ENCODE measurements around the gene TLE2. TPM values are rescaled to one million over a fixed set of nuclear protein-coding genes. Genes with fewer than 3 reads are reported as not detected.
"Not testable (repeated sequence)": the region's sequence is repeated elsewhere in the genome, so short reads cannot be mapped to it uniquely, and the experiment has no call there.

TLE2 gene
- total and polyA plus RNA-seq, 4 experiments from 2014 or later, result 5.5 to 23.1 (median 14.0) TPM

GRCh38 chr19:3015126-3016057 lies 13.7 kb downstream of the TLE2 start:
- Histone ChIP-seq H3K4me3 (ENCODE audit: low read length in 2 of 2) (no peak overlapping the region), H3K36me3 (ENCODE audit: insufficient read depth, low read length) (no peaks in the 10 kb centered on the region), H3K9me3 (ENCODE audit: control insufficient read depth in 1 of 2, low read length in 2 of 2) (no peaks in the 10 kb centered on the region), H3K4me1 (ENCODE audit: insufficient read depth, low read length) (no peaks in the 10 kb centered on the region), H3K27ac (ENCODE audit: low read depth, low read length) (no peak overlapping the region), H3K27me3 (ENCODE audit: insufficient read depth, low read length) (no peaks in the 10 kb centered on the region)
- peaks cover 4 to 5% of the 10 kb centered on the region in 2 donors for H3K36me3 Mint-ChIP-seq
- H3K9me3 Mint-ChIP-seq, result no peaks in the 10 kb centered on the region
- peak overlapping the region in 1 of 7 donors; percentile 64 for H3K27ac Mint-ChIP-seq
- ChIA-PET CTCF (ENCODE audit: partially characterized antibody) (no interaction called here), POLR2A (ENCODE audit: partially characterized antibody) (no interaction called here)
- no peak overlapping the region for H3K4me3 Mint-ChIP-seq
- intact Hi-C loops (cut with micrococcal nuclease), result no loop called here
- H3K27me3 Mint-ChIP-seq, result no peaks in the 10 kb centered on the region
- no peak for DNase-seq
- no peaks in the 10 kb centered on the region for H3K4me1 Mint-ChIP-seq

- intact Hi-C loops (cut with micrococcal nuclease), result no loop called here
- Mint-ChIP-seq H3K4me3 (no peak overlapping the region), H3K27ac (no peak overlapping the region), H3K9me3 (no peaks in the 10 kb centered on the region), H3K4me1 (no peaks in the 10 kb centered on the region), H3K36me3 (peaks cover 4 to 6% of the 10 kb centered on the region in 2 donors), H3K27me3 (no peaks in the 10 kb centered on the region)
- POLR2A ChIA-PET (ENCODE audit: partially characterized antibody), result no interaction called here
- H3K27me3 ChIP-seq (ENCODE audit: insufficient read depth, low read length), result no peaks in the 10 kb centered on the region
- H3K4me1 ChIP-seq (ENCODE audit: insufficient read depth, low read length), result no peaks in the 10 kb centered on the region
- CTCF ChIA-PET (ENCODE audit: partially characterized antibody), result interaction anchor here (0.6 kb wide), 1 partner anchor 34 kb away, joined by 3 read pairs; no protein-coding TSS in a partner anchor
- H3K4me3 ChIP-seq (ENCODE audit: low read length in 2 of 2), result no peak overlapping the region
- H3K9me3 ChIP-seq (ENCODE audit: control insufficient read depth in 1 of 2, low read length in 2 of 2), result no peaks in the 10 kb centered on the region
- no peak for DNase-seq
- H3K27ac ChIP-seq (ENCODE audit: low read depth, low read length), result no peak overlapping the region
- H3K36me3 ChIP-seq (ENCODE audit: insufficient read depth, low read length), result no peaks in the 10 kb centered on the region
These were observed 14.9 kb downstream of the TLE2 start for GRCh38 chr19:3014135-3014534.

DNA sequence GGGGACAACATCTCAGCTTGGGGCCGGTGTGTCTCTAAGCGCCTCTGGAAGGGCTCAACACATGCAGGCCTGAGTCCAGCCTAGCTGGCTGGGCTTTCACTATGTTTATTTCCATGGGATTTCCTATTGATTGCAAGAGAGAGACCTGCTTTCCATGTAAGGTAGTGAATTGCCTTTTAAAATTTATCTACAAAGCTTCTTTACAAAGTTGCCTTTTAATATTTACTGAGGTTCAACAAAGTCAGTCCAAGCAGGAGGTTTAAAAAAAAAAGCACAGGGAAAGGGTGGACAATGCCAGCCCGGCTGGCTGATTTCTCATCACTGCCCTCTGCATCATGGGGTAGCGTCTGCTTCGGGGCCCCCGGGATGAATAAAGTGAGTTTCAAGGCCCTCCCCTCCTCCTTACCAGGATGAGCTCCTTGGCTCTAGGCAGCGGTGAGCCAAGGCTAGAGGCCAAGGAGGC lies 15.8 kb downstream of the TLE2 start:
- H3K4me1 Mint-ChIP-seq, result no peaks in the 10 kb centered on the region
- POLR2A ChIA-PET (ENCODE audit: partially characterized antibody), result no interaction called here
- CTCF ChIA-PET (ENCODE audit: partially characterized antibody), result interaction anchor here (0.6 to 1.2 kb wide), 2 partner anchors 33 to 62 kb away, joined by 3 to 4 read pairs; no protein-coding TSS in a partner anchor

GRCh38 chr19:3012621-3013262 lies 16.3 kb downstream of the TLE2 start:
- Histone ChIP-seq H3K27ac (ENCODE audit: low read depth, low read length) (no peak overlapping the region), H3K36me3 (ENCODE audit: insufficient read depth, low read length) (no peaks in the 10 kb centered on the region), H3K27me3 (ENCODE audit: insufficient read depth, low read length) (no peaks in the 10 kb centered on the region), H3K4me1 (ENCODE audit: insufficient read depth, low read length) (no peaks in the 10 kb centered on the region), H3K9me3 (ENCODE audit: control insufficient read depth in 1 of 2, low read length in 2 of 2) (no peaks in the 10 kb centered on the region), H3K4me3 (ENCODE audit: low read length in 2 of 2) (no peak overlapping the region)
- Mint-ChIP-seq H3K27ac (peak overlapping the region in 1 of 7 donors; percentile 13), H3K4me1 (no peaks in the 10 kb centered on the region), H3K9me3 (no peaks in the 10 kb centered on the region), H3K36me3 (peaks cover 4 to 8% of the 10 kb centered on the region in 2 donors), H3K4me3 (no peak overlapping the region), H3K27me3 (no peaks in the 10 kb centered on the region)
- no peak for DNase-seq
- intact Hi-C loops (cut with micrococcal nuclease), result no loop called here
- ChIA-PET POLR2A (ENCODE audit: partially characterized antibody) (no interaction called here), CTCF (ENCODE audit: partially characterized antibody) (interaction anchor here (1.2 kb wide), 1 partner anchor 62 kb away, joined by 4 read pairs; no protein-coding TSS in a partner anchor)

More for the DNA sequence above, 15.8 kb downstream of the TLE2 start:
- H3K27me3 ChIP-seq (ENCODE audit: insufficient read depth, low read length), result no peaks in the 10 kb centered on the region
- H3K27me3 Mint-ChIP-seq, result no peaks in the 10 kb centered on the region
- H3K27ac Mint-ChIP-seq, result peak overlapping the region in 1 of 7 donors; percentile 13
- no peaks in the 10 kb centered on the region for H3K9me3 ChIP-seq (ENCODE audit: control insufficient read depth in 1 of 2, low read length in 2 of 2)
- no peaks in the 10 kb centered on the region for H3K9me3 Mint-ChIP-seq
- H3K36me3 Mint-ChIP-seq, result peaks cover 4 to 6% of the 10 kb centered on the region in 2 donors
- no peak overlapping the region for H3K4me3 ChIP-seq (ENCODE audit: low read length in 2 of 2)
- H3K4me3 Mint-ChIP-seq, result no peak overlapping the region
- H3K27ac ChIP-seq (ENCODE audit: low read depth, low read length), result no peak overlapping the region
- no peaks in the 10 kb centered on the region for H3K4me1 ChIP-seq (ENCODE audit: insufficient read depth, low read length)
- DNase-seq, result no peak
- no peaks in the 10 kb centered on the region for H3K36me3 ChIP-seq (ENCODE audit: insufficient read depth, low read length)
- intact Hi-C loops (cut with micrococcal nuclease), result no loop called here

- H3K27me3 Mint-ChIP-seq; H3K4me1 ChIP-seq (ENCODE audit: insufficient read depth, low read length); H3K27ac ChIP-seq (ENCODE audit: low read depth, low read length); H3K9me3 ChIP-seq (ENCODE audit: control insufficient read depth in 1 of 2, low read length in 2 of 2); H3K4me1 Mint-ChIP-seq; H3K9me3 Mint-ChIP-seq; H3K4me3 Mint-ChIP-seq; CTCF ChIA-PET (ENCODE audit: partially characterized antibody); DNase-seq; intact Hi-C loops (cut with micrococcal nuclease); H3K4me3 ChIP-seq (ENCODE audit: low read length in 2 of 2); POLR2A ChIA-PET (ENCODE audit: partially characterized antibody); H3K36me3 ChIP-seq (ENCODE audit: insufficient read depth, low read length); H3K27me3 ChIP-seq (ENCODE audit: insufficient read depth, low read length): not testable (repeated sequence)
- H3K27ac Mint-ChIP-seq, result peak overlapping the region in 2 of 7 donors; percentile 24 to 48
- peaks cover 4 to 10% of the 10 kb centered on the region in 2 donors for H3K36me3 Mint-ChIP-seq
These were observed 17.0 kb downstream of the TLE2 start for GRCh38 chr19:3012059-3012458.

DNA sequence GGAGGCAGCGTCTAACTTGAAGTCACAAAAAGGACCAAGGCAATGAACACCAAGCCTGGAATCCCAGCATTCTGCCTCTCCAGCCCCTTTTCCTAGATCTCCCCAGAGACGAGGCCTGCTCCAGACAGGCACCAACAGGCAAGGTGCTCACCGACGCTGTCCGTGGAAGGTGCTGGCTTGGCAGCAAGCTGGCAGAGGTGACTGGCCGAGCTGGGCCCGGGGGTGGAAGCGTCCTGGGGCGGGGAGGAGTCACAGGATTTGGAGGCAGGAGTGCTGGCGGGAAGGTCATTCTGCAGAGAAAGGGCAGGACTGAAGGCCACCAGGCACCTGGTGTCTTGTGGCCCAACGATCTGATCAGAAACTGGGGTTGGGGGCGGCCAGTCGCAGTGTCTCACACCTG lies 18.2 kb downstream of the TLE2 start:
- H3K36me3 Mint-ChIP-seq, result peaks cover 4 to 10% of the 10 kb centered on the region in 2 donors
- DNase-seq, result no peak
- ChIA-PET POLR2A (ENCODE audit: partially characterized antibody) (no interaction called here), CTCF (ENCODE audit: partially characterized antibody) (no interaction called here)
- H3K27ac Mint-ChIP-seq, result no peak overlapping the region
- intact Hi-C loops (cut with micrococcal nuclease), result no loop called here
- H3K4me1 ChIP-seq (ENCODE audit: insufficient read depth, low read length), result no peaks in the 10 kb centered on the region
- no peak overlapping the region for H3K4me3 Mint-ChIP-seq
- no peaks in the 10 kb centered on the region for H3K4me1 Mint-ChIP-seq
- H3K4me3 ChIP-seq (ENCODE audit: low read length in 2 of 2), result no peak overlapping the region
- H3K9me3 Mint-ChIP-seq, result no peaks in the 10 kb centered on the region
- no peak overlapping the region for H3K27ac ChIP-seq (ENCODE audit: low read depth, low read length)
- no peaks in the 10 kb centered on the region for H3K36me3 ChIP-seq (ENCODE audit: insufficient read depth, low read length)
- no peaks in the 10 kb centered on the region for H3K27me3 ChIP-seq (ENCODE audit: insufficient read depth, low read length)
- H3K27me3 Mint-ChIP-seq, result no peaks in the 10 kb centered on the region
- H3K9me3 ChIP-seq (ENCODE audit: control insufficient read depth in 1 of 2, low read length in 2 of 2), result no peaks in the 10 kb centered on the region

DNA sequence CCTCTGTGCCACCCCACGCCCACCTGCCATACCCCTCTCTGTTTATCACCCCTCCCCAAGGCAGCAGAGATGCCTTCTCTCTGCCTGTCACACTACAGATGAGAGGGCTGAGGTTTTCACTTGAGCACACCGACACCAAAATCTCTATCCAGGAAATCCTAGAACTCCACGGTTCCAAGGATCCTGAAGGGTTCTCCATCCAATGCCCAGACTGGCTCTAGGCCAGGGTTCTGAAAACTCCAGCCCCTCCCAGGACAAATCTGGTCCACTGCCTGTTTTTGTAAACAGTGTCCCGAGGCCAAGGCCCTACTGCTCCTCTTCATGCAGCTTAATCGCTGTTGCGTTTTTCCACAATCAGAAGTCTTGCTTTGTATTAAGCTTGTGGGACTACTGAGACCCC lies 20.1 kb downstream of the TLE2 start:
- no peaks in the 10 kb centered on the region for H3K27me3 ChIP-seq (ENCODE audit: insufficient read depth, low read length)
- H3K9me3 Mint-ChIP-seq, result no peaks in the 10 kb centered on the region
- no peak overlapping the region for H3K27ac ChIP-seq (ENCODE audit: low read depth, low read length)
- no peak overlapping the region for H3K4me3 Mint-ChIP-seq
- H3K27me3 Mint-ChIP-seq, result no peaks in the 10 kb centered on the region
- H3K4me1 Mint-ChIP-seq, result no peaks in the 10 kb centered on the region
- no peak for DNase-seq
- H3K4me3 ChIP-seq (ENCODE audit: low read length in 2 of 2), result no peak overlapping the region
- no peaks in the 10 kb centered on the region for H3K9me3 ChIP-seq (ENCODE audit: control insufficient read depth in 1 of 2, low read length in 2 of 2)
- ChIA-PET CTCF (ENCODE audit: partially characterized antibody) (no interaction called here), POLR2A (ENCODE audit: partially characterized antibody) (no interaction called here)
- intact Hi-C loops (cut with micrococcal nuclease), result no loop called here
- H3K4me1 ChIP-seq (ENCODE audit: insufficient read depth, low read length), result no peaks in the 10 kb centered on the region
- no peaks in the 10 kb centered on the region for H3K36me3 ChIP-seq (ENCODE audit: insufficient read depth, low read length)
- peaks cover 4 to 9% of the 10 kb centered on the region in 2 donors for H3K36me3 Mint-ChIP-seq
- H3K27ac Mint-ChIP-seq, result no peak overlapping the region
